ENCODE data around the gene TYMP. TPM values are rescaled to one million over a fixed set of nuclear protein-coding genes. Genes with fewer than 3 reads are reported as not detected.

TYMP gene
- total and polyA plus RNA-seq, 2 donors (not counting 1 experiment from before 2014, with no cell fraction given): 43.6 to 45.1 TPM

GRCh38 chr22:50507421-50507990 lies 22.3 kb downstream of the TYMP start, which contains the start of gene LMF2:
LMF2 (minus strand) TSS chr22:50507702; CDS start chr22:50507675, 27 bp downstream.
- no peaks in the 10 kb centered on the region for H3K27me3 ChIP-seq (replicated peaks in 1 of 4; ENCODE audit: control extremely low read depth in 1 of 4, control insufficient read depth in 3 of 4, insufficient read depth in 4 of 4, low read length in 3 of 4)
- peak within 1 kb of the TSS; percentile 88 to 92 for H3K27ac ChIP-seq (ENCODE audit: low read length in 2 of 2)
- peaks cover 0 to 32% of the 10 kb centered on the region in 2 experiments for H3K36me3 ChIP-seq (replicated peaks in 1 of 2; ENCODE audit: control extremely low read depth in 1 of 2, control insufficient read depth in 1 of 2, extremely low read depth in 1 of 2, insufficient read depth in 2 of 2, low read length in 1 of 2)
- Mint-ChIP-seq H3K27ac (peak within 1 kb of the TSS; percentile 98), H3K4me3 (peak within 1 kb of the TSS; percentile 95), H3K9me3 (ENCODE audit: insufficient read depth) (no peaks in the 10 kb centered on the region), H3K4me1 (peaks cover 28% of the 10 kb centered on the region), H3K27me3 (no peaks in the 10 kb centered on the region)
- peak within 1 kb of the TSS; percentile 86 for H3K9ac ChIP-seq (ENCODE audit: low read length)
- DNase-seq (no peak), ATAC-seq (ENCODE audit: low read depth) (peak; percentile 74)
- ChIA-PET CTCF (interaction anchor here (0.7 to 5.8 kb wide), 9 partner anchors 9 to 263 kb away, joined by 3 to 71 read pairs (median 3); partner anchors contain the start of genes SCO2 and SYCE3), POLR2A (interaction anchor here (0.6 to 1.9 kb wide), 11 partner anchors 11 to 114 kb away, joined by 3 to 35 read pairs (median 8); partner anchors contain the start of genes CHKB, SCO2 and TYMP)
- H3K4me1 ChIP-seq (ENCODE audit: control insufficient read depth in 2 of 2, insufficient read depth in 2 of 2, low read length in 2 of 2): peaks cover 19 to 29% of the 10 kb centered on the region in 2 donors
- peak within 1 kb of the TSS; percentile 75 to 92 (median 91) for H3K4me3 ChIP-seq (ENCODE audit: control extremely low read depth in 1 of 5, extremely low read depth in 1 of 5, insufficient read depth in 1 of 5, low read depth in 2 of 5, low read length in 4 of 5)
- no peaks in the 10 kb centered on the region for H3K9me3 ChIP-seq (ENCODE audit: control extremely low read depth in 1 of 3, control insufficient read depth in 2 of 3, insufficient read depth in 1 of 3, low read length in 2 of 3)
- intact Hi-C loops (cut with micrococcal nuclease): loop anchor here (1.0 to 5.0 kb wide), 2 partner anchors 38 to 165 kb away; partner anchors contain the start of gene PPP6R2
- TF ChIP-seq, protein P1, sequence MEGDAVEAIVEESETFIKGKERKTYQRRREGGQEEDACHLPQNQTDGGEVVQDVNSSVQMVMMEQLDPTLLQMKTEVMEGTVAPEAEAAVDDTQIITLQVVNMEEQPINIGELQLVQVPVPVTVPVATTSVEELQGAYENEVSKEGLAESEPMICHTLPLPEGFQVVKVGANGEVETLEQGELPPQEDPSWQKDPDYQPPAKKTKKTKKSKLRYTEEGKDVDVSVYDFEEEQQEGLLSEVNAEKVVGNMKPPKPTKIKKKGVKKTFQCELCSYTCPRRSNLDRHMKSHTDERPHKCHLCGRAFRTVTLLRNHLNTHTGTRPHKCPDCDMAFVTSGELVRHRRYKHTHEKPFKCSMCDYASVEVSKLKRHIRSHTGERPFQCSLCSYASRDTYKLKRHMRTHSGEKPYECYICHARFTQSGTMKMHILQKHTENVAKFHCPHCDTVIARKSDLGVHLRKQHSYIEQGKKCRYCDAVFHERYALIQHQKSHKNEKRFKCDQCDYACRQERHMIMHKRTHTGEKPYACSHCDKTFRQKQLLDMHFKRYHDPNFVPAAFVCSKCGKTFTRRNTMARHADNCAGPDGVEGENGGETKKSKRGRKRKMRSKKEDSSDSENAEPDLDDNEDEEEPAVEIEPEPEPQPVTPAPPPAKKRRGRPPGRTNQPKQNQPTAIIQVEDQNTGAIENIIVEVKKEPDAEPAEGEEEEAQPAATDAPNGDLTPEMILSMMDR (IDR thresholded peaks at IDR 0.05): no peak
- no peak for TF ChIP-seq EZH2 (IDR thresholded peaks at IDR 0.05; ENCODE audit: borderline replicate concordance, insufficient read depth, low read depth, low read length, poor library complexity, severe bottlenecking)
- under 1% methylated on average over 30 of the region's 62 CpGs for WGBS (ENCODE audit: insufficient coverage)
- peak within 1 kb of the TSS; percentile 81 for H2AFZ ChIP-seq (ENCODE audit: insufficient read depth, low read depth, low read length, poor library complexity, severe bottlenecking)
- peak within 1 kb of the TSS; percentile 93 for H3K4me2 ChIP-seq (replicated peaks; ENCODE audit: low read depth, low read length, poor library complexity, severe bottlenecking)
- H4K20me1 ChIP-seq (ENCODE audit: control insufficient read depth, insufficient read depth, low read length, poor library complexity, severe bottlenecking): peaks cover 35% of the 10 kb centered on the region
- H3K79me2 ChIP-seq (ENCODE audit: control insufficient read depth, insufficient read depth, low read length): peaks cover 54% of the 10 kb centered on the region

Measured in B cell (primary cell).